ENCODE results near the gene CFB. TPM values are rescaled to one million over a fixed set of nuclear protein-coding genes. Genes with fewer than 3 reads are reported as not detected.
"Not testable (repeated sequence)": the region's sequence is repeated elsewhere in the genome, so short reads cannot be mapped to it uniquely, and the experiment has no call there.

CFB gene
- total RNA-seq, 6 experiments from 2014 or later = 0.33 to 1.3 (median 0.81) TPM; not detected in 1

DNA sequence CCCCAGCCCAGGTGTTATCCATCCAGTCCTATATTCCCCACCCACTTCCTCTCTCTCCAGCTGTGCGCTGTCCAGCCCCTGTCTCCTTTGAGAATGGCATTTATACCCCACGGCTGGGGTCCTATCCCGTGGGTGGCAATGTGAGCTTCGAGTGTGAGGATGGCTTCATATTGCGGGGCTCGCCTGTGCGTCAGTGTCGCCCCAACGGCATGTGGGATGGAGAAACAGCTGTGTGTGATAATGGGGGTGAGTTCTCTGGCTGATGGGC lies 17.3 kb upstream of the CFB start:
- H3K9me3 Mint-ChIP-seq = no peaks in the 10 kb centered on the region
- no peak for TF ChIP-seq CTCF (IDR thresholded peaks at IDR 0.05)
- H3K27me3 Mint-ChIP-seq (ENCODE audit: insufficient read depth) = peaks cover 10% of the 10 kb centered on the region; the same call in 1 of the 2 replicates
- no peak overlapping the region for H3K27ac Mint-ChIP-seq
- no peaks in the 10 kb centered on the region for H3K36me3 Mint-ChIP-seq (ENCODE audit: low read depth)
- H3K4me1 Mint-ChIP-seq (ENCODE audit: low read depth) = peaks cover 7% of the 10 kb centered on the region; the same call in 1 of the 2 replicates
- H3K4me3 Mint-ChIP-seq = no peak overlapping the region
- no peak for DNase-seq

DNA sequence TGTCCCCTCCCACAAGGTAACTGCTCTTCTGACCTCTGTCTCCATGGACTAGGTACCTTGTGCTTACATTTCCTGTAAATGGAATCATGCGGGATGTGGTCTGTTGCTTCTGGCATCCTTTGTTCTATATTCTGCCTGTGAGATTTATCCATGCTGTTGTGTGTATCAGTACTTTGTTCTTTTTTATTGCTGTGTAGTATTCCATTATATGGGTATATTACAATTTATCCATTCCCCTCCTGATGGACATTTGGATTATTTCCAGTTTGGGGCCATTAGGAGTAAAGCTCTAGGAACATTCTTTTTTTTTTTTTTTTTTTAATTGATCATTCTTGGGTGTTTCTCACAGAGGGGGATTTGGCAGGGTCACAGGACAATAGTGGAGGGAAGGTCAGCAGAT lies 14.9 kb upstream of the CFB start:
- Mint-ChIP-seq H3K36me3 (ENCODE audit: low read depth) (no peaks in the 10 kb centered on the region), H3K9me3 (no peaks in the 10 kb centered on the region), H3K4me3 (no peak overlapping the region), H3K27me3 (ENCODE audit: insufficient read depth) (peaks cover 17% of the 10 kb centered on the region), H3K4me1 (ENCODE audit: low read depth) (peaks cover 7% of the 10 kb centered on the region; the same call in 1 of the 2 replicates), H3K27ac (no peak overlapping the region)
- DNase-seq = no peak
- TF ChIP-seq CTCF (IDR thresholded peaks at IDR 0.05) = no peak

DNA sequence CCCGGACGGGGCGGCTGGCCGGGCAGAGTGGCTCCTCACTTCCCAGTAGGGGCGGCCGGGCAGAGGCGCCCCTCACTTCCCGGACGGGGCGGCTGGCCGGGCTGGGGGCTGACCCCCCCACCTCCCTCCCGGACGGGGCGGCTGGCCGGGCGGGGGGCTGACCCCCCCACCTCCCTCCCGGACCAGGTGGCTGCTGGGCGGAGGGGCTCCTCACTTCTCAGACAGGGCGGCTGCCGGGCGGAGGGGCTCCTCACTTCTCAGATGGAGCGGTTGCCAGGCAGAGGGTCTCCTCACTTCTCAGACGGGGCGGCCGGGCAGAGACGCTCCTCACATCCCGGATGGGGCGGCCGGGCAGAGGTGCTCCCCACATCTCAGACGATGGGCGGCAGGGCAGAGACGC lies 13.8 kb upstream of the CFB start:
- H3K4me1 Mint-ChIP-seq (ENCODE audit: low read depth); H3K4me3 Mint-ChIP-seq; H3K9me3 Mint-ChIP-seq; H3K27ac Mint-ChIP-seq; DNase-seq; H3K36me3 Mint-ChIP-seq (ENCODE audit: low read depth): not testable (repeated sequence)
- peaks cover 19% of the 10 kb centered on the region for H3K27me3 Mint-ChIP-seq (ENCODE audit: insufficient read depth)

GRCh38 chr6:31933537-31933936 lies 12.4 kb upstream of the CFB start:
- Mint-ChIP-seq H3K27me3 (ENCODE audit: insufficient read depth) (peaks cover 19% of the 10 kb centered on the region), H3K36me3 (ENCODE audit: low read depth) (no peaks in the 10 kb centered on the region), H3K4me1 (ENCODE audit: low read depth) (no peaks in the 10 kb centered on the region), H3K4me3 (no peak overlapping the region), H3K27ac (no peak overlapping the region), H3K9me3 (no peaks in the 10 kb centered on the region)
- TF ChIP-seq CTCF (IDR thresholded peaks at IDR 0.05) = no peak
- DNase-seq = no peak

DNA sequence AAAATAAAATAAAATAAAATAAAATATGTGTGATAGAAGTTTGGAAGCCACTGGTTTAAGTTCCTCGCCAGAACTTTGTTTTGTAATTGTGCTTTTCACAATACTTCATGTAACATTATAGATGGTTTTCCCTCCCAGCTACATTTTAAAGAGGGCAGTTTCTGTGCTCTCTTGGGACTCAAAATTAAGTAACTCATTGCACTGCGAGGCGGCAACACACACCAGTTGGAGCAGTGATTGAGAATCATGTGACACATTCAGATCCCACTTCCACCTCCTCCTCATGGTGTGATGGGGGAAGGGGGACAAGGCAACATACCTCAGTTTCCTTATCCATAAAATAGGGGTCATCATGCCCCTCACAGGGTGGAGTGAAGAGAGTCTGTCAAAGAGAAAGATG lies 10.9 kb upstream of the CFB start:
- no peaks in the 10 kb centered on the region for H3K9me3 Mint-ChIP-seq
- H3K36me3 Mint-ChIP-seq (ENCODE audit: low read depth) = no peaks in the 10 kb centered on the region
- H3K27ac Mint-ChIP-seq = no peak overlapping the region
- no peak overlapping the region for H3K4me3 Mint-ChIP-seq
- peaks cover 1% of the 10 kb centered on the region for H3K4me1 Mint-ChIP-seq (ENCODE audit: low read depth)
- no peak for DNase-seq
- no peak for TF ChIP-seq CTCF (IDR thresholded peaks at IDR 0.05)
- H3K27me3 Mint-ChIP-seq (ENCODE audit: insufficient read depth) = peaks cover 19% of the 10 kb centered on the region

GRCh38 chr6:31935823-31936222 lies 10.1 kb upstream of the CFB start:
- no peak for TF ChIP-seq CTCF (IDR thresholded peaks at IDR 0.05)

More at GRCh38 chr6:31935823-31936222, 10.1 kb upstream of the CFB start:
- no peak overlapping the region for H3K4me3 Mint-ChIP-seq
- peaks cover 19% of the 10 kb centered on the region for H3K27me3 Mint-ChIP-seq (ENCODE audit: insufficient read depth)
- no peaks in the 10 kb centered on the region for H3K9me3 Mint-ChIP-seq
- DNase-seq = no peak
- no peak overlapping the region for H3K27ac Mint-ChIP-seq
- no peaks in the 10 kb centered on the region for H3K36me3 Mint-ChIP-seq (ENCODE audit: low read depth)
- peaks cover 9% of the 10 kb centered on the region for H3K4me1 Mint-ChIP-seq (ENCODE audit: low read depth)

All from HFFc6 (cell line).